HEK293T (cell line): ENCODE data around the gene MID1IP1.

Experiments used
- CTCF ChIA-PET: fragments of 350-600 bp; formaldehyde crosslinking; extraction: SDS; loops from one replicate; lab custom pipeline; 2021; ENCODE audit warnings: antibody characterized with exemption, inconsistent platforms; lab: Yijun Ruan, JAX
- POLR2A ChIA-PET: fragments of 350-600 bp; formaldehyde crosslinking; extraction: SDS; loops from one replicate; lab custom pipeline; 2020; ENCODE audit warnings: antibody characterized with exemption, inconsistent platforms; lab: Yijun Ruan, JAX
- DNase-seq: peaks from one replicate; pipeline ENCODE4 v3.0.0; 2012; ENCODE audit warnings: mixed read lengths; ENCODE audit errors: extremely low spot score
- ARNT ChIP-seq: fragments of 450-650 bp; IDR thresholded peaks from 2 replicates; pipeline ENCODE4 v1.6.1; 2017; ENCODE audit warnings: mild to moderate bottlenecking
- BHLHE40 ChIP-seq: fragments of 450-650 bp; IDR thresholded peaks from 2 replicates; pipeline ENCODE4 v1.6.1; 2016; ENCODE audit warnings: mild to moderate bottlenecking, moderate library complexity, borderline replicate concordance
- CTBP1 ChIP-seq: fragments of 450-650 bp; IDR thresholded peaks from 2 replicates; pipeline ENCODE4 v1.6.1; 2016; ENCODE audit warnings: borderline replicate concordance
- ELF4 ChIP-seq: fragments of 450-650 bp; IDR thresholded peaks from 2 replicates; pipeline ENCODE4 v1.6.1; 2017; ENCODE audit warnings: antibody characterized with exemption
- FOXA1 ChIP-seq: fragments of 450-650 bp; IDR thresholded peaks from 2 replicates; pipeline ENCODE4 v1.6.1; 2016; ENCODE audit warnings: mild to moderate bottlenecking
- FOXK2 ChIP-seq: fragments of 450-650 bp; IDR thresholded peaks from 2 replicates; pipeline ENCODE4 v1.6.1; 2016; ENCODE audit warnings: mild to moderate bottlenecking
- FOXM1 ChIP-seq: fragments of 450-650 bp; IDR thresholded peaks from 2 replicates; pipeline ENCODE4 v1.6.1; 2017; ENCODE audit warnings: mild to moderate bottlenecking, borderline replicate concordance
- HDGF ChIP-seq: fragments of 450-650 bp; IDR thresholded peaks from 2 replicates; pipeline ENCODE4 v1.6.1; 2017; ENCODE audit warnings: antibody characterized with exemption, borderline replicate concordance
- L3MBTL2 ChIP-seq: fragments of 450-650 bp; conservative IDR thresholded peaks from 2 replicates; pipeline ENCODE4 v1.6.1; 2016; ENCODE audit warnings: mild to moderate bottlenecking
- LEF1 ChIP-seq: fragments of 450-650 bp; IDR thresholded peaks from 2 replicates; pipeline ENCODE4 v1.6.1; 2017; ENCODE audit warnings: mild to moderate bottlenecking, borderline replicate concordance
- NFRKB ChIP-seq: fragments of 450-650 bp; IDR thresholded peaks from 2 replicates; pipeline ENCODE4 v1.6.1; 2016; ENCODE audit warnings: mild to moderate bottlenecking, moderate library complexity
- PKNOX1 ChIP-seq: fragments of 450-650 bp; IDR thresholded peaks from 2 replicates; pipeline ENCODE4 v1.6.1; 2016
- SP1 ChIP-seq: fragments of 450-650 bp; IDR thresholded peaks from 2 replicates; pipeline ENCODE4 v1.6.1; 2017
- SUZ12 ChIP-seq: fragments of 450-650 bp; IDR thresholded peaks from 2 replicates; pipeline ENCODE4 v1.6.1; 2016; ENCODE audit warnings: mild to moderate bottlenecking
- TARDBP ChIP-seq: fragments of 450-650 bp; IDR thresholded peaks from 2 replicates; pipeline ENCODE4 v1.6.1; 2016
- ZNF384 ChIP-seq: fragments of 450-650 bp; IDR thresholded peaks from 2 replicates; pipeline ENCODE4 v1.6.1; 2016

The MID1IP1 gene

GRCh38 chrX:38770152-38770551 is 31.1 kb upstream of the MID1IP1 start:
- DNase-seq = no peak
- CTCF ChIA-PET = no interaction called here
- TF ChIP-seq LEF1 (no peak), ARNT (no peak), TARDBP (no peak), FOXK2 (no peak), NFRKB (no peak), BHLHE40 (no peak), SP1 (no peak), SUZ12 (no peak), PKNOX1 (no peak), CTBP1 (no peak), HDGF (no peak), L3MBTL2 (no peak), FOXA1 (no peak), FOXM1 (no peak), ELF4 (no peak), ZNF384 (no peak)
- POLR2A ChIA-PET = no interaction called here

GRCh38 chrX:38774249-38774648 is 27.0 kb upstream of the MID1IP1 start:
- ChIA-PET POLR2A (no interaction called here), CTCF (no interaction called here)
- no peak for DNase-seq
- TF ChIP-seq PKNOX1 = no peak
- TF ChIP-seq FOXM1 = no peak
- no peak for TF ChIP-seq ARNT
- no peak for TF ChIP-seq ZNF384
- no peak for TF ChIP-seq FOXA1
- no peak for TF ChIP-seq LEF1
- no peak for TF ChIP-seq TARDBP
- TF ChIP-seq SP1 = no peak
- no peak for TF ChIP-seq ELF4
- no peak for TF ChIP-seq SUZ12
- no peak for TF ChIP-seq BHLHE40
- TF ChIP-seq HDGF = no peak
- no peak for TF ChIP-seq NFRKB
- TF ChIP-seq L3MBTL2 = no peak
- no peak for TF ChIP-seq CTBP1
- no peak for TF ChIP-seq FOXK2

- TF ChIP-seq BHLHE40 (no peak), PKNOX1 (no peak), ARNT (no peak), SP1 (no peak), HDGF (no peak), NFRKB (no peak), ZNF384 (no peak), L3MBTL2 (no peak), ELF4 (no peak), FOXM1 (no peak), LEF1 (no peak), SUZ12 (no peak), FOXA1 (no peak), FOXK2 (no peak), CTBP1 (no peak), TARDBP (no peak)
- ChIA-PET CTCF (no interaction called here), POLR2A (no interaction called here)
- no peak for DNase-seq
These were observed 4.3 kb upstream of the MID1IP1 start for GRCh38 chrX:38796946-38797345.

GRCh38 chrX:38798956-38799355 is 2.3 kb upstream of the MID1IP1 start:
- DNase-seq = no peak
- POLR2A ChIA-PET = no interaction called here
- no peak for TF ChIP-seq FOXA1
- CTCF ChIA-PET = no interaction called here

- ChIA-PET CTCF (no interaction called here), POLR2A (interaction anchor here (0.8 kb wide), 1 partner anchor 12 kb away, joined by 3 read pairs; no protein-coding TSS in a partner anchor)
- no peak for DNase-seq
- TF ChIP-seq TARDBP (no peak), PKNOX1 (no peak), CTBP1 (no peak), FOXM1 (no peak), FOXK2 (no peak)
These were observed 1.2 kb upstream of the MID1IP1 start for GRCh38 chrX:38799995-38800580.

GRCh38 chrX:38803243-38803587 is 2.0 kb downstream of the MID1IP1 start:
- no peak for DNase-seq
- ChIA-PET CTCF (no interaction called here), POLR2A (interaction anchor here (0.8 to 1.9 kb wide), 4 partner anchors 21 to 212 kb away, joined by 3 to 8 read pairs (median 4); no protein-coding TSS in a partner anchor)
- TF ChIP-seq ARNT (no peak), LEF1 (no peak), BHLHE40 (no peak), L3MBTL2 (no peak), SUZ12 (no peak), TARDBP (no peak), FOXA1 (no peak), NFRKB (no peak), PKNOX1 (no peak), ELF4 (no peak), FOXK2 (no peak), FOXM1 (no peak), ZNF384 (no peak), HDGF (no peak), CTBP1 (no peak), SP1 (no peak)
